AG09309 (cell line): ENCODE measurements around the gene USF1.

Experiments used
- DNase-seq: peaks from one replicate; pipeline ENCODE4 v3.0.0-alpha.2; 2010; ENCODE audit warnings: low read depth
- H3K4me3 ChIP-seq: 2 replicates; pipeline ENCODE4 v1.5.1; 2011; ENCODE audit warnings: mild to moderate bottlenecking, low read depth, low read length, moderate library complexity; ENCODE audit not compliant: control insufficient read depth
- TF ChIP-seq, protein P1 (sequence below): IDR thresholded peaks from 2 replicates; pipeline ENCODE4 v1.5.1; 2011; ENCODE audit warnings: mild to moderate bottlenecking, low read depth, low read length, inconsistent platforms; ENCODE audit not compliant: insufficient read depth, control insufficient read depth; ENCODE audit errors: missing control alignments

Gene USF1

DNA sequence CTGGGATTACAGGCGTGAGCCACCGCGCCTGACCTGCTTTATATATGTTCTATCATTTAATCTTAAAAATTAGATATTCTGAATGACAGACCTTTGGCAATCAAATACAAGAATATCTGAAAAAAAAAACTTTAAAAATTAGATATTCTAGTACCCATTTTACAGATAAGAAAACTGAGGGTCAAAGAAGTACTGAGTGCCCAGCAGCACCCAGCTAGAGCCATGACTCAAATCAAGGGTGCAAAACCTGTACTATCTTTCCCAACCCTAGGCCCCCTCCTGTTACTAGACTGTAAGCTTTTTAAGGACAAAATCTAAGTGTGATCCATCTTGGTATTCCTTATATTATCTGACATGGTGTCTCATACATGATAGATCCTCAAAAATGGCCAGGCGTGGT lies 15.6 kb upstream of the USF1 start:
- no peak overlapping the region for H3K4me3 ChIP-seq
- TF ChIP-seq, protein P1, sequence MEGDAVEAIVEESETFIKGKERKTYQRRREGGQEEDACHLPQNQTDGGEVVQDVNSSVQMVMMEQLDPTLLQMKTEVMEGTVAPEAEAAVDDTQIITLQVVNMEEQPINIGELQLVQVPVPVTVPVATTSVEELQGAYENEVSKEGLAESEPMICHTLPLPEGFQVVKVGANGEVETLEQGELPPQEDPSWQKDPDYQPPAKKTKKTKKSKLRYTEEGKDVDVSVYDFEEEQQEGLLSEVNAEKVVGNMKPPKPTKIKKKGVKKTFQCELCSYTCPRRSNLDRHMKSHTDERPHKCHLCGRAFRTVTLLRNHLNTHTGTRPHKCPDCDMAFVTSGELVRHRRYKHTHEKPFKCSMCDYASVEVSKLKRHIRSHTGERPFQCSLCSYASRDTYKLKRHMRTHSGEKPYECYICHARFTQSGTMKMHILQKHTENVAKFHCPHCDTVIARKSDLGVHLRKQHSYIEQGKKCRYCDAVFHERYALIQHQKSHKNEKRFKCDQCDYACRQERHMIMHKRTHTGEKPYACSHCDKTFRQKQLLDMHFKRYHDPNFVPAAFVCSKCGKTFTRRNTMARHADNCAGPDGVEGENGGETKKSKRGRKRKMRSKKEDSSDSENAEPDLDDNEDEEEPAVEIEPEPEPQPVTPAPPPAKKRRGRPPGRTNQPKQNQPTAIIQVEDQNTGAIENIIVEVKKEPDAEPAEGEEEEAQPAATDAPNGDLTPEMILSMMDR = no peak
- no peak for DNase-seq

GRCh38 chr1:161059293-161059692 lies 13.5 kb upstream of the USF1 start:
- TF ChIP-seq, protein P1 = no peak
- H3K4me3 ChIP-seq = no peak overlapping the region
- DNase-seq = no peak

DNA sequence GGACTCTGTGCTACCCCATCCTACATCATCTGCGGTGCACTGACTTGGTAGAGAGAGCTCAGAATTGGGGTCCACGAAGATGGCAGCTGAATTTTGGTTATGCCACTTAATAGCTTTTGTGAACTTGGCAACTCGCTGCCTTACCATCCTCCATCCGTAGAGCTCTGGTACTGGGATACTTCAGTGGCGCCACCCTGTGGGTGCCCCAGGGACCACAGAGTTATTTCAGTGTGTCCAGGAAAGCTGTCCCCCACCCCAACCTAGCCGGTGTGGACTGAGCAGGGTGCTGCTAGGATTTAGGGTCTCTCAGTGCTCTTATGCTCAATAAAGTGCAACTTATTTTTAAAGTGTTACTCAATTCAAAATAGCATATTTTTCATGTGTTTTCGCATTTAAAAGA lies 9.0 kb upstream of the USF1 start:
- DNase-seq = no peak
- H3K4me3 ChIP-seq = no peak overlapping the region
- TF ChIP-seq, protein P1 = no peak

DNA sequence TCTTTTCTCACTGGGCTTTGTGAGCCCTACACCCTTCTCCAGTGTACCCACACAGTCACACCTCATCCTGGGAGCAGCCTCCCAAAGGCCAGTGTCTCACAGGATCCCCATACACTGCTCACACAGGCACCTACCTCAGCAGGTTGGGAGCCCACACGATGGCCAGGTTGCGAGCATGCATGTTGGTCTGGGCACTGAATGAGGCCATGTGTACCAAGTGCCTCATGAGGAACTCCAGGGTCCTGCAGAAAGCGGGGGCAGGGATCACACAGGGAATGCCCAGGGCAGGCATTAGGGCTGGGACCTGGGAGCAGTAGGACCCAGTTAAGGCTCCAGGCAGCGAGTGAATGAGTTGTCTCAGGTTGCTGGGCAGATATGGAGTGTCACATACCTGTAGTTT lies 8.5 kb upstream of the USF1 start:
- TF ChIP-seq, protein P1 = no peak
- no peak for DNase-seq
- H3K4me3 ChIP-seq = no peak overlapping the region

GRCh38 chr1:161052899-161053298 lies 7.1 kb upstream of the USF1 start:
- DNase-seq = no peak
- no peak overlapping the region for H3K4me3 ChIP-seq
- TF ChIP-seq, protein P1 = no peak

DNA sequence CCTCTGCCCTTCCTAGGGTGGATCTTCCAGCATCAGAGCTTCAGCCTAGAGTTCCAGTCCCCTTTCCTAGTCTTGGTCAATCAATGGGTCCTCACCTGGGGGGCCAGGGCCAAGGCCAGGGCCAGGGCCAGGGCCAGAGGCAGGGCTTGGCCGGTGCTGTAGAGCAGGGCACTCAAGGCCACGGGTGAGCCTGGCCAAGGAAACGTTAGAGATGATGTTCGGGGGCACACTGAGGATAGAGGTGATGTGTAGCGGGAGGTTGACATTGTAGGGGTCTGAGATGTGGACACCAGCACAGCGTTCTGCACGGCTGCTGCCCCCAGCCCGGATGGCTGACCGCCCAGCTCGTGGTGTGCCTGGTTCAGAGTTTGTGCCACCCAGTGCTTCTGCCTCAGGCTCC lies 5.4 kb upstream of the USF1 start:
- no peak for DNase-seq
- TF ChIP-seq, protein P1 = no peak
- H3K4me3 ChIP-seq = no peak overlapping the region
